HFFc6 (cell line): ENCODE measurements around the gene CGGBP1. TPM values are rescaled to one million over a fixed set of nuclear protein-coding genes. Genes with fewer than 3 reads are reported as not detected.

Source experiments
- DNase-seq: peaks from one replicate; pipeline ENCODE4 v3.0.0-alpha.2; 2018
- H3K27ac Mint-ChIP-seq: 2 replicates; pipeline ENCODE4 v1.8.0; 2020; ENCODE audit warnings: mild to moderate bottlenecking, mixed read lengths
- H3K27me3 Mint-ChIP-seq: 2 replicates; pipeline ENCODE4 v1.8.0; 2021; ENCODE audit warnings: mild to moderate bottlenecking, moderate library complexity, mixed read lengths; ENCODE audit not compliant: insufficient read depth
- H3K36me3 Mint-ChIP-seq: 2 replicates; pipeline ENCODE4 v1.8.0; 2021; ENCODE audit warnings: low read depth, mixed read lengths
- H3K4me1 Mint-ChIP-seq: 2 replicates; pipeline ENCODE4 v1.8.0; 2020; ENCODE audit warnings: low read depth, mixed read lengths
- H3K4me3 Mint-ChIP-seq: 2 replicates; pipeline ENCODE4 v1.8.0; 2020; ENCODE audit warnings: mild to moderate bottlenecking, moderate library complexity, mixed read lengths
- H3K9me3 Mint-ChIP-seq: 2 replicates; pipeline ENCODE4 v1.8.0; 2020; ENCODE audit warnings: mild to moderate bottlenecking, mixed read lengths
- CTCF ChIP-seq: fragments of 200-600 bp; sonication (generic); IDR thresholded peaks from 2 replicates; pipeline ENCODE4 v1.5.0; 2021; ENCODE audit warnings: antibody characterized with exemption, mild to moderate bottlenecking
- total RNA-seq, 6 experiments: library from RNA; stranded (reverse); fragmentation: NEBNext Ultra II Directional; extraction: Animal tissue kit (Norgen Biotek cat#: 25700); gene quantifications; 2 replicates in 1 of 6; 3 replicates in 5 of 6; pipeline ENCODE4 v1.2.3, GENCODE V29; 2021

Gene CGGBP1
- total RNA-seq, 6 experiments from 2014 or later: 54.7 to 75.0 (median 60.9) TPM

- no peak for DNase-seq
- no peak overlapping the region for H3K27ac Mint-ChIP-seq
- no peaks in the 10 kb centered on the region for H3K4me1 Mint-ChIP-seq
- no peak overlapping the region for H3K4me3 Mint-ChIP-seq
- H3K9me3 Mint-ChIP-seq: no peaks in the 10 kb centered on the region
- no peak for TF ChIP-seq CTCF
- peaks cover 38% of the 10 kb centered on the region for H3K36me3 Mint-ChIP-seq
- no peaks in the 10 kb centered on the region for H3K27me3 Mint-ChIP-seq
Observed at GRCh38 chr3:88090681-88091080, 31.9 kb upstream of the CGGBP1 start.

- Mint-ChIP-seq H3K36me3 (peaks cover 26% of the 10 kb centered on the region), H3K4me3 (no peak overlapping the region), H3K9me3 (no peaks in the 10 kb centered on the region), H3K4me1 (peaks cover 6% of the 10 kb centered on the region), H3K27me3 (no peaks in the 10 kb centered on the region; the same call in 1 of the 2 replicates), H3K27ac (no peak overlapping the region)
- TF ChIP-seq CTCF: no peak
- DNase-seq: no peak
Observed at GRCh38 chr3:88084097-88084501, 25.3 kb upstream of the CGGBP1 start.

- DNase-seq: no peak
- Mint-ChIP-seq H3K4me1 (peaks cover 6% of the 10 kb centered on the region), H3K4me3 (no peak overlapping the region), H3K36me3 (peaks cover 21% of the 10 kb centered on the region), H3K9me3 (no peaks in the 10 kb centered on the region), H3K27me3 (no peaks in the 10 kb centered on the region; the same call in 1 of the 2 replicates), H3K27ac (no peak overlapping the region)
- no peak for TF ChIP-seq CTCF
Observed at GRCh38 chr3:88082854-88083253, 24.0 kb upstream of the CGGBP1 start.

- Mint-ChIP-seq H3K4me3 (no peak overlapping the region), H3K36me3 (peaks cover 16% of the 10 kb centered on the region), H3K27me3 (no peaks in the 10 kb centered on the region; the same call in 1 of the 2 replicates), H3K27ac (no peak overlapping the region), H3K9me3 (no peaks in the 10 kb centered on the region), H3K4me1 (peaks cover 25% of the 10 kb centered on the region)
- no peak for TF ChIP-seq CTCF
- DNase-seq: no peak
Observed at GRCh38 chr3:88078932-88079331, 20.1 kb upstream of the CGGBP1 start.

- peaks cover 2% of the 10 kb centered on the region; the same call in 1 of the 2 replicates for H3K9me3 Mint-ChIP-seq
- TF ChIP-seq CTCF: no peak
- no peak overlapping the region for H3K4me3 Mint-ChIP-seq
- H3K4me1 Mint-ChIP-seq: peaks cover 23% of the 10 kb centered on the region
- peaks cover 22% of the 10 kb centered on the region for H3K36me3 Mint-ChIP-seq
- no peak for DNase-seq
- H3K27me3 Mint-ChIP-seq: no peaks in the 10 kb centered on the region
- H3K27ac Mint-ChIP-seq: no peak overlapping the region
Observed at GRCh38 chr3:88076712-88077111, 17.9 kb upstream of the CGGBP1 start.

GRCh38 chr3:88075497-88075896 lies 16.7 kb upstream of the CGGBP1 start:
- Mint-ChIP-seq H3K27ac (peak overlapping the region; percentile 16; the same call in 1 of the 2 replicates), H3K36me3 (peaks cover 20% of the 10 kb centered on the region; the same call in 1 of the 2 replicates), H3K4me1 (peaks cover 23% of the 10 kb centered on the region), H3K9me3 (peaks cover 5% of the 10 kb centered on the region; the same call in 1 of the 2 replicates), H3K4me3 (no peak overlapping the region), H3K27me3 (no peaks in the 10 kb centered on the region)
- DNase-seq: no peak
- TF ChIP-seq CTCF: no peak
